ENCODE measurements around the gene FOXN4.
A peak's percentile ranks its signal among the peaks of the same experiment; 100 is the strongest.

The FOXN4 gene
- 0 to 0.21 (median 0) reads per million in 9 experiments for total RNA-seq

- Mint-ChIP-seq H3K4me1 (ENCODE audit: low read depth in 2 of 2) (peaks cover 7 to 9% of the 10 kb centered on the region in 2 donors), H3K27ac (no peak within 1 kb of the TSS), H3K27me3 (peaks cover 79 to 97% of the 10 kb centered on the region in 2 donors), H3K9me3 (no peaks in the 10 kb centered on the region), H3K36me3 (ENCODE audit: insufficient read depth) (no peaks in the 10 kb centered on the region), H3K4me3 (peak within 1 kb of the TSS; percentile 84 to 88)
- ATAC-seq (replicated peaks) (no peak), DNase-seq (no peak)
Measured at GRCh38 chr12:109308534-109309380, at the start of gene FOXN4. TSS of gene FOXN4 (minus strand) at chr12:109309284. CDS start at chr12:109308321, 963 bp downstream.

GRCh38 chr12:109358154-109358869, 49.2 kb upstream of the FOXN4 start:
- peak overlapping the region; percentile 40 to 57 for H3K4me3 Mint-ChIP-seq
- ATAC-seq (replicated peaks) = no peak
- H3K4me1 Mint-ChIP-seq (ENCODE audit: low read depth in 2 of 2) = peaks cover 5 to 6% of the 10 kb centered on the region in 2 donors
- no peak overlapping the region for H3K27ac Mint-ChIP-seq
- no peak for DNase-seq
- no peaks in the 10 kb centered on the region for H3K36me3 Mint-ChIP-seq (ENCODE audit: insufficient read depth)
- peaks cover 5 to 50% of the 10 kb centered on the region in 2 donors for H3K27me3 Mint-ChIP-seq
- no peaks in the 10 kb centered on the region for H3K9me3 Mint-ChIP-seq

DNA sequence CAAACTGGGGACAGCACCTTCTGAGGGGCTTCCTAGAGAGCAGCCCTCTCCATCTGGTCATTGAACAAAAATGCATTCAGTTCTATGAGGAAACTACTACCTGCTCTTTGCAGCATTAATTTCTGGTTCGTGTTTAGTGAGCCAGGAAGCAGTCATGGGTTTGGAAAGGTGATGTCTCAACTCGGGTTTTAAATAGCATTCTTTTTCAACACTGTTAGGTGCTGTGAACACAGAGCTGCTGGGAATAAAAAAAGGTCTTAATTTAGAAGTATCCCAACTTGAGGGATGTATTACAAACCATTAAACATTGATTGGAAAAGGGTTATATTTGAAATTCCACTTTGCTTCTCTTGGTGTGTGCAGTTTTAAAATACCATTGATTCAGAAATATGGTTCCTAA, 47.9 kb upstream of the FOXN4 start:
- ATAC-seq (replicated peaks) (no peak), DNase-seq (no peak)
- Mint-ChIP-seq H3K27me3 (peaks cover 13 to 57% of the 10 kb centered on the region in 2 donors), H3K4me1 (ENCODE audit: low read depth in 2 of 2) (peaks cover 5 to 6% of the 10 kb centered on the region in 2 donors), H3K9me3 (no peaks in the 10 kb centered on the region), H3K36me3 (ENCODE audit: insufficient read depth) (no peaks in the 10 kb centered on the region), H3K4me3 (no peak overlapping the region), H3K27ac (no peak overlapping the region)

DNA sequence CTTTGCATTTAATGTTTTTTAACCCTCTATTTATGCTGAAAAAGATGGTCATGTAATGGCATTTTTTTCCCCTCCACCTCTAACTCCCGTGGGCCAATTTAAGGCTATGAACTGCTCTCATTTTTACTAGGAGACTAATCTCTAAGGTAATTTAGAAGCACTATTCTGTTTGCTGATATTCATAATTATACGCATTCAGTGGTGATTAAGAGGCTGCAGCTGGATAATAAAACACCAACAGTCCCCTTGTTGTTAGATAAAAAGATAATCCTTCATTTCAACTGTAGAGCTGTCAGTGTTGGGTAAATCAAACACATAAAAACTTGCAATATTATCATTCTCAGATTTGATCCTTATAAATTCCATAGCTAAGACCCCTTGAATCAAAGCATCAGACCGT, 47.5 kb upstream of the FOXN4 start:
- Mint-ChIP-seq H3K27me3 (peaks cover 13 to 56% of the 10 kb centered on the region in 2 donors), H3K36me3 (ENCODE audit: insufficient read depth) (no peaks in the 10 kb centered on the region), H3K9me3 (no peaks in the 10 kb centered on the region), H3K4me1 (ENCODE audit: low read depth in 2 of 2) (peaks cover 5 to 6% of the 10 kb centered on the region in 2 donors), H3K4me3 (no peak overlapping the region), H3K27ac (no peak overlapping the region)
- ATAC-seq (replicated peaks) (no peak), DNase-seq (no peak)

DNA sequence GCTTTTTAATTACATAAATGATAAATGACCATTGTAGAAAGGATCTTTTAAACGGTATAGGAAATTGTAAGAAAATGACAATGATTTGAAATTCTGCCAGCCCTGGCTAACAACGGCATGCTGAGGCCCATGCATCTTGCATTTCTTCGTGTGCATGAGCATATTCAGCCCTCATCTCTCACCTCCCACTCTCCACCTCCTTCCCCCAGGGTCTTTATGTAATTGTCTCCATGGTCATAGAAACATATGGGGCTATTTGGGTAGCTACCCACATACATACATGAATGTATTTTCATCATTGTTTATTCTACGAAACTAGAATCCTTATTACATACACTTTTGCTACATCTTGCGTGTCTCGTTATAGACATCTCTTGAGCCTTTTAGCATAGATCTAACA, 43.1 kb upstream of the FOXN4 start:
- no peaks in the 10 kb centered on the region for H3K36me3 Mint-ChIP-seq (ENCODE audit: insufficient read depth)
- H3K4me1 Mint-ChIP-seq (ENCODE audit: low read depth in 2 of 2) = peaks cover 0 to 2% of the 10 kb centered on the region in 2 donors
- no peaks in the 10 kb centered on the region for H3K9me3 Mint-ChIP-seq
- H3K4me3 Mint-ChIP-seq = no peak overlapping the region
- peaks cover 20 to 36% of the 10 kb centered on the region in 2 donors for H3K27me3 Mint-ChIP-seq
- no peak overlapping the region for H3K27ac Mint-ChIP-seq
- ATAC-seq (replicated peaks) = no peak
- DNase-seq = no peak

GRCh38 chr12:109347589-109347988, 38.5 kb upstream of the FOXN4 start, which contains the start of gene MYO1H:
TSS of gene MYO1H (plus strand) at chr12:109347900. CDS start at chr12:109347961, 61 bp downstream.
- Mint-ChIP-seq H3K27ac (no peak within 1 kb of the TSS), H3K27me3 (peaks cover 28 to 31% of the 10 kb centered on the region in 2 donors), H3K4me1 (ENCODE audit: low read depth in 2 of 2) (no peaks in the 10 kb centered on the region), H3K9me3 (no peaks in the 10 kb centered on the region), H3K36me3 (ENCODE audit: insufficient read depth) (no peaks in the 10 kb centered on the region), H3K4me3 (no peak within 1 kb of the TSS)
- DNase-seq (no peak), ATAC-seq (replicated peaks) (no peak)

- Mint-ChIP-seq H3K27ac (no peak overlapping the region), H3K9me3 (no peaks in the 10 kb centered on the region), H3K4me3 (no peak overlapping the region), H3K27me3 (peaks cover 23 to 25% of the 10 kb centered on the region in 2 donors), H3K4me1 (ENCODE audit: low read depth in 2 of 2) (no peaks in the 10 kb centered on the region), H3K36me3 (ENCODE audit: insufficient read depth) (no peaks in the 10 kb centered on the region)
- DNase-seq = no peak
- no peak for ATAC-seq (replicated peaks)
Measured at GRCh38 chr12:109346920-109347319, 37.8 kb upstream of the FOXN4 start.

DNA sequence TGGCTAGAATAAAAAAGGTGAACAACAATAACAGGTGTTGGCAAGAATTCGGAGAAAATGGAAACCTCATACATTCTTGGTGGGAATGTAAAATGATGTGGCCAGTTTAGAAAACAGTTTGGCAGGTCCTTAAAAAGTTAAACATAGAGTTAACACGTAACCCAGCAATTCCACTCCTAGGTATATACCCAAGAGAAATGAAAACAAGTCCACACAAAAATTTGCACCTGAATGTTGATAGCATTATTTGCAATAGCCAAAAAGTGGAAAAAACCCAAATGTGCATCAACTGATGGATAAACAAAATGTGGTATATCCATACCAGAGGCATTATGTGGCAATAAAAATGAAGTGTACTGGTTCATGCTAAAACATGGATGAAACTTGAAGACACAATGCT, 36.3 kb upstream of the FOXN4 start:
- H3K27ac Mint-ChIP-seq = no peak overlapping the region
- H3K4me3 Mint-ChIP-seq = no peak overlapping the region
- H3K9me3 Mint-ChIP-seq = no peaks in the 10 kb centered on the region
- no peak for ATAC-seq (replicated peaks)
- H3K4me1 Mint-ChIP-seq (ENCODE audit: low read depth in 2 of 2) = no peaks in the 10 kb centered on the region
- no peaks in the 10 kb centered on the region for H3K36me3 Mint-ChIP-seq (ENCODE audit: insufficient read depth)
- H3K27me3 Mint-ChIP-seq = peaks cover 23 to 38% of the 10 kb centered on the region in 2 donors
- DNase-seq = no peak

GRCh38 chr12:109343677-109344076, 34.6 kb upstream of the FOXN4 start:
- Mint-ChIP-seq H3K4me3 (no peak overlapping the region), H3K36me3 (ENCODE audit: insufficient read depth) (no peaks in the 10 kb centered on the region), H3K27me3 (peaks cover 28 to 38% of the 10 kb centered on the region in 2 donors), H3K27ac (no peak overlapping the region), H3K4me1 (ENCODE audit: low read depth in 2 of 2) (no peaks in the 10 kb centered on the region), H3K9me3 (no peaks in the 10 kb centered on the region)
- DNase-seq (no peak), ATAC-seq (replicated peaks) (no peak)

- Mint-ChIP-seq H3K4me1 (ENCODE audit: low read depth in 2 of 2) (no peaks in the 10 kb centered on the region), H3K27me3 (peaks cover 23 to 59% of the 10 kb centered on the region in 2 donors), H3K27ac (no peak overlapping the region), H3K4me3 (no peak overlapping the region), H3K9me3 (no peaks in the 10 kb centered on the region), H3K36me3 (ENCODE audit: insufficient read depth) (no peaks in the 10 kb centered on the region)
- DNase-seq (no peak), ATAC-seq (replicated peaks) (no peak)
Measured at GRCh38 chr12:109336593-109336992, 27.5 kb upstream of the FOXN4 start.

DNA sequence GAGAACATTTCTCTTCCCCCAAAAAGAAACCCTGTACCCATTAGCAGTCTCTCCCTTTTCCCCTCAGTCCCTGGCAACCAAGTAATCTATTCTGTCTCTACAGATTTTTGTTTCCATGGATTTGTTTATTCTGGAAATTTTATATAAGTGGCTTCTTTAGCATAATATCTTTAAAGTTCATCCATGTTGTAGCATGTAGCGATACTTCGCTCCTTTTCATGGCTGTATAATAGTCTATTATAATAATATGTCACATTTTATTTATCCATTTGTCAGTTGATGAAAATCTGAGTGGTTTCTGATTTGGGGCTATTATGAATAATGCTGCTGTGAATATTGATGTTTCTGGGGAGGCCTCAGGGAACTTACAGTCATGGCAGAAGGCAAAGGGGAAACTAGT, 25.8 kb upstream of the FOXN4 start:
- H3K27me3 Mint-ChIP-seq = peaks cover 20 to 54% of the 10 kb centered on the region in 2 donors
- no peak for DNase-seq
- no peaks in the 10 kb centered on the region for H3K36me3 Mint-ChIP-seq (ENCODE audit: insufficient read depth)
- H3K4me3 Mint-ChIP-seq = no peak overlapping the region
- no peak for ATAC-seq (replicated peaks)
- no peaks in the 10 kb centered on the region for H3K9me3 Mint-ChIP-seq
- H3K27ac Mint-ChIP-seq = no peak overlapping the region
- no peaks in the 10 kb centered on the region for H3K4me1 Mint-ChIP-seq (ENCODE audit: low read depth in 2 of 2)

DNA sequence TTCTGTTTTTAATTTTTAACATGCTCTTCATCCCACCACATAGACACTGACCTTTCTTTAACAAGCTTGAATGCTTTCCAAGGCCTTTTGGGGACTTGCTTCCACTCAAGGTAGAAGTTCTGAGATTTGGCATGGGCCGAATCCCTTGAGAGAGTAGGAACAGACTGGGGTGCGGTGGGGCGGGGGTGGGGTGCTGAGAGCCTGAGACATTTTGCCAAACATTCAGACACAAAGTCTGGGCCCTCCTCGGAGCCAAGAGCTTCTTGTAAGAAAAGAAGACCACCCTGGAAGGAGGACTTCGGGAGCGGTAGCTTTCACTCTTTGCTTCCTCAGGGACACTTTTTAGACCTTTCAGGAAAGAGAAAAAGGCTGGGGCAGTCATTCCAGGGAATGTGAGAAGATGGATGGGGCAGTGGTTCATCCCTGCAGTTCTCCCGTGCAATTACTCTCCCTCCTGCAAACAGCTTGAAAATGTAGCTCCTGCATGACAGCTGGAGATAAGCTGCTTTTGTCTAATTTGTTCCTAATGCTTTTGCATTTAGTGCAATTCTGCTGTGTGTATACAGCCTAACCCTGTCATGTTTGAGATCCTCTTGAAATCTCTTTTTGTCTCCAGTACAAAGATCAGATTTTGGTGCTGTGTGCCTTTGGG, 22.3 kb upstream of the FOXN4 start:
- H3K9me3 Mint-ChIP-seq = no peaks in the 10 kb centered on the region
- no peaks in the 10 kb centered on the region for H3K36me3 Mint-ChIP-seq (ENCODE audit: insufficient read depth)
- H3K4me1 Mint-ChIP-seq (ENCODE audit: low read depth in 2 of 2) = no peaks in the 10 kb centered on the region
- ATAC-seq (replicated peaks) = no peak
- H3K27me3 Mint-ChIP-seq = peaks cover 13 to 40% of the 10 kb centered on the region in 2 donors
- no peak overlapping the region for H3K4me3 Mint-ChIP-seq
- no peak for DNase-seq
- no peak overlapping the region for H3K27ac Mint-ChIP-seq

Measured in effector memory CD8-positive, alpha-beta T cell (primary cell).